H1 (cell line): ENCODE measurements around the gene IFNAR2. TPM values are rescaled to one million over a fixed set of nuclear protein-coding genes. Genes with fewer than 3 reads are reported as not detected.

Experiments used
- CHD7 ChIP-seq: fragments of 300-600 bp; sonication (generic); IDR thresholded peaks from 2 replicates; pipeline ENCODE4 v1.7.1; 2012; ENCODE audit warnings: low read length, moderate library complexity, mild to moderate bottlenecking, inconsistent platforms; ENCODE audit not compliant: insufficient replicate concordance
- polyA plus RNA-seq, 7 experiments: library from polyadenylated mRNA; depleted of rRNA in 3 of 7; stranded (reverse) in 5 of 7; unstranded in 2 of 7; fragments of >200 nt in 5 of 7; fragments of 200-250 nt in 2 of 7; gene quantifications; 1 replicate in 5 of 7; 2 replicates in 1 of 7; 4 replicates in 1 of 7; pipeline versions ENCODE4 v1.2.1 to v1.2.3, GENCODE V29; 2011 to 2013; ENCODE audit warnings: missing spikeins in 2 of 7, mixed read lengths in 2 of 7
- total RNA-seq: library from RNA; stranded (reverse); fragmentation: NEBNext Ultra II Directional; extraction: Animal tissue kit (Norgen Biotek cat#: 25700); gene quantifications from 2 replicates; pipeline ENCODE4 v1.2.1, GENCODE V29; 2021

Gene IFNAR2
- total and polyA plus RNA-seq, 2 of the 8 experiments (the other 6 are each of a cell fraction or from before 2014, with no cell fraction given), result 12.2 to 16.1 TPM

DNA sequence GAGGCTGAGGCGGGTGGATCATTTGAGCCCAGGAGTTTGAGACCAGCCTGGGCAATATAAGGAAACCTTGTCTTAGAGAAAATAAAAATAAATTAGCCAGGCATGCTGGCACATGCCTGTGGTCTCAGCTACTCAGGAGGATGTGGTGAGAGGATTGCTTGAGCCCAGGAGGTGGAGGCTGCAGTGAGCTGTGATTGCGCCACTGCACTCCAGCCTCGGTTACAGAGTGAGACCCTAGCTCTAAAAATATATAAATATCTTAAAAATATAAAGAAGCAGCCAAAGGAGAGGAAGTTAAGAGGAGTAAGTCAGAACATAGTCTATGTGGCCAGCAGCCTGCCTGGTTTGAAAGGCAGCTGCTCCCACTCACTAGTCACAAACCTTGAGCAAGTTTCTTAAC is 31.9 kb downstream of the IFNAR2 start (continued):
- no peak for TF ChIP-seq CHD7
